Calu3 (cell line): ENCODE data around the gene ZYG11A. TPM values are rescaled to one million over a fixed set of nuclear protein-coding genes. Genes with fewer than 3 reads are reported as not detected.

Source experiments
- BruUV-seq: library from RNA; stranded (reverse); fragments of 400-500 nt; replicated peaks from 2 replicates; lab custom pipeline; 2021; lab: Mats Ljungman, UMichigan
- CTCF ChIA-PET: fragments of 300-600 bp; sonication (Branson Sonifier 250); formaldehyde crosslinking; loops from one replicate; lab custom pipeline; 2022; ENCODE audit warnings: antibody characterized with exemption; lab: Charles Lee
- DNase-seq: peaks from one replicate; pipeline ENCODE4 v3.0.0; 2022
- H3K27ac Mint-ChIP-seq: one replicate; pipeline ENCODE4 v1.8.0; 2022; ENCODE audit warnings: mixed read lengths; ENCODE audit not compliant: unreplicated experiment
- H3K27me3 Mint-ChIP-seq: one replicate; pipeline ENCODE4 v1.8.0; 2022; ENCODE audit warnings: mixed read lengths; ENCODE audit not compliant: unreplicated experiment
- H3K36me3 Mint-ChIP-seq: one replicate; pipeline ENCODE4 v1.8.0; 2022; ENCODE audit warnings: mild to moderate bottlenecking, moderate library complexity, mixed read lengths; ENCODE audit not compliant: insufficient read depth, unreplicated experiment
- H3K4me1 Mint-ChIP-seq: one replicate; pipeline ENCODE4 v1.8.0; 2022; ENCODE audit warnings: mild to moderate bottlenecking, low read depth, mixed read lengths; ENCODE audit not compliant: unreplicated experiment
- H3K4me3 Mint-ChIP-seq: one replicate; pipeline ENCODE4 v1.8.0; 2022; ENCODE audit warnings: mild to moderate bottlenecking, low read depth, moderate library complexity, mixed read lengths; ENCODE audit not compliant: unreplicated experiment
- H3K9me3 Mint-ChIP-seq: one replicate; pipeline ENCODE4 v1.8.0; 2022; ENCODE audit warnings: low read depth, mixed read lengths; ENCODE audit not compliant: unreplicated experiment
- intact Hi-C: fragments of 100-400 bp; cut with micrococcal nuclease; formaldehyde crosslinking; loops from one replicate; pipeline ENCODE4 v1.10.0; 2022; ENCODE audit not compliant: unreplicated experiment
- total RNA-seq: library from RNA; stranded (reverse); gene quantifications from 2 replicates; pipeline ENCODE4 v1.2.3, GENCODE V29; 2022
- TF ChIP-seq, protein P1 (sequence below): fragments of 200-600 bp; IDR thresholded peaks from one replicate; pipeline ENCODE4 v1.8.0; 2022; ENCODE audit warnings: antibody characterized with exemption; ENCODE audit not compliant: unreplicated experiment

ZYG11A gene
- total RNA-seq, 1 experiment from 2014 or later, result not detected

DNA sequence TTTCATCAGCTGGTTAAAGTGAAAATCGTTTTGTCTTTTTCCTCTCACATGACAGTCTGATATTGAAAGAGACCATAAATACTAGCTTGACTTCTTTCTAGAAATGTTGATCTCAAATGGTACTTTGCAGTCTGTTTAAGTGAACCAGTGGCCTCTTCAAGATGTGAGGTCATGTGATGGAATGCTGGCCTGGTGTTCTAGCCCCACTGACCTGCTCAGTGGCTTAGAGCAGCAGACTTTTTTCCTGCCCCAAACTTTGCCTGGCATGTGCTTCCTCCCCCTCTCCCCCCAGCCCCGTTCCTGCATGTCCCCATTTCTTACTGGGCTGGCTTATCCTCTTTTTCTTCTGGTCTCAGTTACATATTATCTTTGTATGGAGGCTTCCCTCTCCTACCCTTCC, 34.3 kb downstream of the ZYG11A start:
- intact Hi-C loops, result no loop called here
- CTCF ChIA-PET, result no interaction called here
- Mint-ChIP-seq H3K9me3 (no peaks in the 10 kb centered on the region), H3K4me3 (no peak overlapping the region), H3K27me3 (no peaks in the 10 kb centered on the region), H3K36me3 (no peaks in the 10 kb centered on the region), H3K4me1 (no peaks in the 10 kb centered on the region), H3K27ac (no peak overlapping the region)
- TF ChIP-seq, protein P1, sequence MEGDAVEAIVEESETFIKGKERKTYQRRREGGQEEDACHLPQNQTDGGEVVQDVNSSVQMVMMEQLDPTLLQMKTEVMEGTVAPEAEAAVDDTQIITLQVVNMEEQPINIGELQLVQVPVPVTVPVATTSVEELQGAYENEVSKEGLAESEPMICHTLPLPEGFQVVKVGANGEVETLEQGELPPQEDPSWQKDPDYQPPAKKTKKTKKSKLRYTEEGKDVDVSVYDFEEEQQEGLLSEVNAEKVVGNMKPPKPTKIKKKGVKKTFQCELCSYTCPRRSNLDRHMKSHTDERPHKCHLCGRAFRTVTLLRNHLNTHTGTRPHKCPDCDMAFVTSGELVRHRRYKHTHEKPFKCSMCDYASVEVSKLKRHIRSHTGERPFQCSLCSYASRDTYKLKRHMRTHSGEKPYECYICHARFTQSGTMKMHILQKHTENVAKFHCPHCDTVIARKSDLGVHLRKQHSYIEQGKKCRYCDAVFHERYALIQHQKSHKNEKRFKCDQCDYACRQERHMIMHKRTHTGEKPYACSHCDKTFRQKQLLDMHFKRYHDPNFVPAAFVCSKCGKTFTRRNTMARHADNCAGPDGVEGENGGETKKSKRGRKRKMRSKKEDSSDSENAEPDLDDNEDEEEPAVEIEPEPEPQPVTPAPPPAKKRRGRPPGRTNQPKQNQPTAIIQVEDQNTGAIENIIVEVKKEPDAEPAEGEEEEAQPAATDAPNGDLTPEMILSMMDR, result no peak
- no TSS peak for BruUV-seq
- DNase-seq, result no peak

DNA sequence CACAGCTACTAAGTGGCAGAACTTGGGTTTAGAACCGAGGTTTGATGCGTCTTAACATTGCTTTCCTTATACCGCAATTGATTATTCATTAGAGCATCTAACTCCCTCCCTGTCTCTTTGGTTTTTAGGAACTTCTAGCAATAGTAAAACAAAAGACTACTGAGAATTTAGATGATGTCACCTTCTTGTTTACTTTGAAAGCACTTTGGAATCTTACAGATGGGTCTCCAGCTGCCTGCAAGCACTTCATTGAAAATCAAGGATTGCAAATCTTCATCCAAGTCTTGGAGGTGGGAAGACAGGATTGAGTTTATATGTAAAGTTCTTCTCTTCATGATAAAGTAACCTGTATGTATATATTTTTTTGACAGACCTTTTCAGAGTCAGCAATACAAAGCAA, 35.0 kb downstream of the ZYG11A start:
- BruUV-seq, result no TSS peak
- CTCF ChIA-PET, result no interaction called here
- TF ChIP-seq, protein P1, result no peak
- intact Hi-C loops, result no loop called here
- H3K4me3 Mint-ChIP-seq, result no peak overlapping the region
- no peaks in the 10 kb centered on the region for H3K36me3 Mint-ChIP-seq
- H3K27ac Mint-ChIP-seq, result no peak overlapping the region
- no peak for DNase-seq
- no peaks in the 10 kb centered on the region for H3K4me1 Mint-ChIP-seq
- no peaks in the 10 kb centered on the region for H3K9me3 Mint-ChIP-seq
- H3K27me3 Mint-ChIP-seq, result no peaks in the 10 kb centered on the region

DNA sequence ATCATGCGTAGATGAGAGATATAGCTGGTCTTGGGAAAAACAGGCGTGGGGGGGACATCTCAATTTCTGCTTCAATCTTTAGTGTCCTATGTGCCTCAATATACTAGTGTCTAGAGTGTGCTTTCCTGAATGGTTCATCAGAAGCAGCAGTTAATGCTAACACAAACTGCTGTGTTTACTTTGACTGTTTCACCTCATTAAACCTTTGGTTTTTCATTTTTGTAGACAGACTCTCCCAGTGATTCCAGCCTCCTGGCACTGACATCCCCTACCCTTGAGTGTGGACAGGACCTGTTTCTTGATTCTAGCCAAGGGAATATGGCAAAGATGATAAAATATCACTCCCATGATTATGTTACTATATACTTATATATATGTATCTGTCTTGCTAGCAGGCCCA, 37.6 kb downstream of the ZYG11A start:
- Mint-ChIP-seq H3K27me3 (no peaks in the 10 kb centered on the region), H3K9me3 (no peaks in the 10 kb centered on the region), H3K27ac (no peak overlapping the region), H3K36me3 (no peaks in the 10 kb centered on the region), H3K4me1 (no peaks in the 10 kb centered on the region), H3K4me3 (no peak overlapping the region)
- DNase-seq, result no peak
- BruUV-seq, result no TSS peak
- CTCF ChIA-PET, result no interaction called here
- TF ChIP-seq, protein P1, result no peak
- intact Hi-C loops, result no loop called here

DNA sequence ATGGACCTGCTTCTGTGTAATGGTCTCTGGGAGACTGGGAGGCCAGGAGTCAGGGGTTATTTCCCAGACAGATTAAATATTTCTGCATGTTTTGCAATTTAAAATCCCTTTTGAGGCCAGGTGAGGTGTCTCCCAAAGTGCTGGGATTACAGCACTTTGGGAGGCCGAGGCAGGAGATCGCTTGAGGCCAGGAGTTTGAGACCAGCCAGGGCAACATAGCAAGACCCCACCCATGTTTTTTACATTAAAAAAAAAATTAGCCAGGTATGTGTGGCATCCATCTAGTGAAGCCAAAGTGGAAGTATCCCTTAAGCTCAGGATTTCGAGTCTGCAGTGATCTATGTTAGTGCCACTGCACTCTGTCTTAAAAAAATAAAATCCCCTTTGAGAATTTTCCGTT, 44.9 kb downstream of the ZYG11A start:
- intact Hi-C loops, result no loop called here
- CTCF ChIA-PET, result no interaction called here

More for the DNA sequence above, 44.9 kb downstream of the ZYG11A start:
- Mint-ChIP-seq H3K4me3 (no peak overlapping the region), H3K36me3 (no peaks in the 10 kb centered on the region), H3K27me3 (no peaks in the 10 kb centered on the region), H3K4me1 (no peaks in the 10 kb centered on the region), H3K27ac (no peak overlapping the region), H3K9me3 (no peaks in the 10 kb centered on the region)
- TF ChIP-seq, protein P1, result no peak
- no TSS peak for BruUV-seq
- no peak for DNase-seq
